ENCODE results near the gene IQCH.

Gene IQCH

DNA sequence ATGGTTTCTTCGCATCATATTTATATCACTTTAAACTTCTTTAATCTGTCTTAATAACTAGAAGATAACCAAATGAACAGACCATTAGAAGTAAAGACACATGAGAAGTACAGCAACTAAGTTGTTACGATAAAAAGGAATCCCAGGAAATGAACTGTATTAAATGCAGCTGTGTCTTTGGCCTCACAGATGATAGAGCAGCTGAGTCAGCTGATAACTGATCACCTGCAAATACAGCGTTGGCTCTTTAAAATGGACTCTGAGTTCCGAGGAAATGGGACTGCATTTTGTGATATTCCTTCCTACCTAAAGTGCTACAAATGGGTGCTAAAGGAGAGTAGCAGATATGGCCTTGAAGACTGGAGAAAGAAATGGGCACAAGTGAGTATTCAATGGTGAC lies 145.3 kb downstream of the IQCH start:
- TF ChIP-seq, protein P1, sequence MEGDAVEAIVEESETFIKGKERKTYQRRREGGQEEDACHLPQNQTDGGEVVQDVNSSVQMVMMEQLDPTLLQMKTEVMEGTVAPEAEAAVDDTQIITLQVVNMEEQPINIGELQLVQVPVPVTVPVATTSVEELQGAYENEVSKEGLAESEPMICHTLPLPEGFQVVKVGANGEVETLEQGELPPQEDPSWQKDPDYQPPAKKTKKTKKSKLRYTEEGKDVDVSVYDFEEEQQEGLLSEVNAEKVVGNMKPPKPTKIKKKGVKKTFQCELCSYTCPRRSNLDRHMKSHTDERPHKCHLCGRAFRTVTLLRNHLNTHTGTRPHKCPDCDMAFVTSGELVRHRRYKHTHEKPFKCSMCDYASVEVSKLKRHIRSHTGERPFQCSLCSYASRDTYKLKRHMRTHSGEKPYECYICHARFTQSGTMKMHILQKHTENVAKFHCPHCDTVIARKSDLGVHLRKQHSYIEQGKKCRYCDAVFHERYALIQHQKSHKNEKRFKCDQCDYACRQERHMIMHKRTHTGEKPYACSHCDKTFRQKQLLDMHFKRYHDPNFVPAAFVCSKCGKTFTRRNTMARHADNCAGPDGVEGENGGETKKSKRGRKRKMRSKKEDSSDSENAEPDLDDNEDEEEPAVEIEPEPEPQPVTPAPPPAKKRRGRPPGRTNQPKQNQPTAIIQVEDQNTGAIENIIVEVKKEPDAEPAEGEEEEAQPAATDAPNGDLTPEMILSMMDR (IDR thresholded peaks at IDR 0.05; ENCODE audit: low read depth, low read length, missing control alignments), result no peak
- no peak overlapping the region for H3K4me3 ChIP-seq (ENCODE audit: low read depth, low read length)
- DNase-seq (ENCODE audit: low read depth), result no peak

GRCh38 chr15:67400890-67401289 lies 146.3 kb downstream of the IQCH start:
- H3K4me3 ChIP-seq (ENCODE audit: low read depth, low read length), result no peak overlapping the region
- TF ChIP-seq, protein P1 (IDR thresholded peaks at IDR 0.05; ENCODE audit: low read depth, low read length, missing control alignments), result no peak
- DNase-seq (ENCODE audit: low read depth), result no peak

GRCh38 chr15:67401336-67401735 lies 146.8 kb downstream of the IQCH start:
- DNase-seq (ENCODE audit: low read depth), result no peak
- TF ChIP-seq, protein P1 (IDR thresholded peaks at IDR 0.05; ENCODE audit: low read depth, low read length, missing control alignments), result no peak
- H3K4me3 ChIP-seq (ENCODE audit: low read depth, low read length), result no peak overlapping the region

- H3K4me3 ChIP-seq (ENCODE audit: low read depth, low read length), result no peak overlapping the region
- no peak for DNase-seq (ENCODE audit: low read depth)
- TF ChIP-seq, protein P1 (IDR thresholded peaks at IDR 0.05; ENCODE audit: low read depth, low read length, missing control alignments), result no peak
These were observed 149.0 kb downstream of the IQCH start for GRCh38 chr15:67403428-67404154.

GRCh38 chr15:67405208-67406191 lies 150.9 kb downstream of the IQCH start:
- no peak for DNase-seq (ENCODE audit: low read depth)
- no peak overlapping the region for H3K4me3 ChIP-seq (ENCODE audit: low read depth, low read length)
- TF ChIP-seq, protein P1 (IDR thresholded peaks at IDR 0.05; ENCODE audit: low read depth, low read length, missing control alignments), result no peak

GRCh38 chr15:67406257-67406861 lies 151.8 kb downstream of the IQCH start:
- no peak for DNase-seq (ENCODE audit: low read depth)
- H3K4me3 ChIP-seq (ENCODE audit: low read depth, low read length), result no peak overlapping the region
- TF ChIP-seq, protein P1 (IDR thresholded peaks at IDR 0.05; ENCODE audit: low read depth, low read length, missing control alignments), result no peak
